Aorta (tissue), 5 donors: ENCODE data around the gene SLC25A25. TPM values are rescaled to one million over a fixed set of nuclear protein-coding genes. Genes with fewer than 3 reads are reported as not detected.
A peak's percentile ranks its signal among the peaks of the same experiment; 100 is the strongest.
"Not testable (repeated sequence)": the region's sequence is repeated elsewhere in the genome, so short reads cannot be mapped to it uniquely, and the experiment has no call there.

Experiments
- ATAC-seq: fragments of 200-7000 bp; cut with Tn5 transposase; one replicate; pipeline ENCODE4 v1.9.1; 2022; ENCODE audit warnings: moderate library complexity; ENCODE audit not compliant: low FRiP score
- DNase-seq, 2 donors: peaks; one replicate each; pipeline ENCODE4 v3.0.0-alpha.2; 2020
- H3K27ac ChIP-seq, 2 donors: one replicate each; pipeline ENCODE4 v1.5.1; 2013; ENCODE audit warnings: low read length in 2 of 2, mild to moderate bottlenecking in 2 of 2, moderate library complexity in 2 of 2, control low read depth in 1 of 2, inconsistent platforms in 1 of 2, low read depth in 1 of 2
- H3K27me3 ChIP-seq, 2 donors: one replicate each; pipeline ENCODE4 v1.6.1; 2013; ENCODE audit warnings: control low read depth in 1 of 2, low read length in 1 of 2, mild to moderate bottlenecking in 1 of 2, moderate library complexity in 1 of 2; ENCODE audit not compliant: insufficient read depth in 2 of 2, control insufficient read depth in 1 of 2
- H3K36me3 ChIP-seq, 2 donors: one replicate each; pipeline ENCODE4 v1.6.1; 2013; ENCODE audit warnings: control low read depth in 1 of 2, low read length in 1 of 2, mild to moderate bottlenecking in 1 of 2; ENCODE audit not compliant: insufficient read depth in 2 of 2, control insufficient read depth in 1 of 2
- H3K4me1 ChIP-seq, 2 donors: one replicate each; pipeline ENCODE4 v1.6.1; 2013; ENCODE audit warnings: low read length in 2 of 2, control low read depth in 1 of 2, mild to moderate bottlenecking in 1 of 2, moderate library complexity in 1 of 2; ENCODE audit not compliant: insufficient read depth in 2 of 2, control insufficient read depth in 1 of 2
- H3K4me3 ChIP-seq, 2 donors: one replicate each; pipeline ENCODE4 v1.5.1; 2013; ENCODE audit warnings: low read length in 2 of 2, control low read depth in 1 of 2, mild to moderate bottlenecking in 1 of 2
- H3K9me3 ChIP-seq: one replicate; pipeline ENCODE4 v1.6.1; 2013; ENCODE audit warnings: mild to moderate bottlenecking, low read length; ENCODE audit not compliant: control insufficient read depth
- WGBS, 2 donors: extraction: QIAGEN DNeasy Blood & Tissue Kit; methylation state at CpG; one replicate each; pipeline ENCODE4 v1.1.7; 2013; 5-methylcytosine and 5-hydroxymethylcytosine counted together
- intact Hi-C, 2 donors: fragments of 100-400 bp; cut with DNase I; formaldehyde crosslinking; loops; one replicate each; pipeline versions ENCODE4 v1.14.2 to v1.15.0; 2022
- polyA plus RNA-seq, 2 donors: library from polyadenylated mRNA; stranded (reverse); fragments of 200-250 nt; gene quantifications; one replicate each; pipeline ENCODE4 v1.2.3, GENCODE V29; 2013
- total RNA-seq, 2 donors: library from RNA; stranded (reverse); fragmentation: NEBNext Ultra II Directional; extraction: Animal tissue kit (Norgen Biotek cat#: 25700); gene quantifications; one replicate each; pipeline ENCODE4 v1.2.1, GENCODE V29; 2021
- donor health status: healthy with polysubstance abuse.
- donor health status: Bipolar disorder and iron deficiency.
- donor health status: DM: no; HTN: no; CAD: no.
- donor health status: DM: no; HTN: no; CAD: no.
- donor health status: DM: yes; HTN: yes; CAD: no.

Gene SLC25A25
- total and polyA plus RNA-seq, 4 donors = 9.8 to 40.9 (median 15.3) TPM

- H3K9me3 ChIP-seq = no peaks in the 10 kb centered on the region
- H3K4me3 ChIP-seq = no peak overlapping the region
- H3K4me1 ChIP-seq = no peaks in the 10 kb centered on the region
- DNase-seq = no peak
- no peak for ATAC-seq
- intact Hi-C loops = no loop called here
- H3K36me3 ChIP-seq = no peaks in the 10 kb centered on the region
- WGBS, 2 donors = 84 to 85% methylated on average over 11 of the region's 11 CpGs
- H3K27ac ChIP-seq = no peak overlapping the region
- no peaks in the 10 kb centered on the region for H3K27me3 ChIP-seq
These were observed 41.1 kb upstream of the SLC25A25 start for GRCh38 chr9:128026773-128027541.

GRCh38 chr9:128027705-128028104 is 40.3 kb upstream of the SLC25A25 start:
- H3K27ac ChIP-seq = no peak overlapping the region
- no peaks in the 10 kb centered on the region for H3K4me1 ChIP-seq
- H3K36me3 ChIP-seq = no peaks in the 10 kb centered on the region
- intact Hi-C loops = no loop called here
- no peaks in the 10 kb centered on the region for H3K27me3 ChIP-seq
- no peak for DNase-seq
- H3K4me3 ChIP-seq = no peak overlapping the region
- 92 to 93% methylated on average over 4 of the region's 4 CpGs for WGBS, 2 donors
- ATAC-seq = no peak
- no peaks in the 10 kb centered on the region for H3K9me3 ChIP-seq

GRCh38 chr9:128033609-128034008 is 34.4 kb upstream of the SLC25A25 start:
- intact Hi-C loops = loop anchor here in 1 of 2 donors (2.0 kb wide), 1 partner anchor 91 kb away; no protein-coding TSS in a partner anchor
- no peaks in the 10 kb centered on the region for H3K36me3 ChIP-seq
- no peaks in the 10 kb centered on the region for H3K9me3 ChIP-seq
- DNase-seq = no peak
- WGBS, 2 donors = 94% methylated on average over 4 of the region's 4 CpGs
- H3K4me3 ChIP-seq = no peak overlapping the region
- H3K27ac ChIP-seq = no peak overlapping the region
- H3K27me3 ChIP-seq = no peaks in the 10 kb centered on the region
- no peaks in the 10 kb centered on the region for H3K4me1 ChIP-seq
- no peak for ATAC-seq

GRCh38 chr9:128034821-128035652 is 33.0 kb upstream of the SLC25A25 start:
- Histone ChIP-seq H3K27ac (no peak overlapping the region), H3K36me3 (no peaks in the 10 kb centered on the region), H3K27me3 (no peaks in the 10 kb centered on the region), H3K4me1 (no peaks in the 10 kb centered on the region), H3K9me3 (no peaks in the 10 kb centered on the region), H3K4me3 (no peak overlapping the region)
- 45 to 49% methylated on average over 8 of the region's 8 CpGs for WGBS, 2 donors
- ATAC-seq (peak; percentile 96), DNase-seq (peak; percentile 74 to 80)
- intact Hi-C loops = loop anchor here (1.0 to 2.0 kb wide), 3 partner anchors 82 to 92 kb away; no protein-coding TSS in a partner anchor

- intact Hi-C loops, DNase-seq, ATAC-seq, H3K4me1 ChIP-seq, H3K4me3 ChIP-seq, H3K36me3 ChIP-seq, H3K9me3 ChIP-seq, H3K27ac ChIP-seq, H3K27me3 ChIP-seq: not testable (repeated sequence)
- WGBS, 2 donors = 68 to 70% methylated on average over 3 of the region's 3 CpGs
These were observed 31.5 kb upstream of the SLC25A25 start for GRCh38 chr9:128036522-128036921.

GRCh38 chr9:128040783-128041182 is 27.2 kb upstream of the SLC25A25 start:
- H3K4me3 ChIP-seq, ATAC-seq, H3K4me1 ChIP-seq, H3K36me3 ChIP-seq, intact Hi-C loops, H3K27me3 ChIP-seq, DNase-seq, H3K27ac ChIP-seq, H3K9me3 ChIP-seq: not testable (repeated sequence)
- 88 to 94% methylated on average over 2 of the region's 3 CpGs for WGBS, 2 donors

- Histone ChIP-seq H3K36me3 (no peaks in the 10 kb centered on the region), H3K27me3 (no peaks in the 10 kb centered on the region), H3K4me1 (no peaks in the 10 kb centered on the region), H3K9me3 (no peaks in the 10 kb centered on the region), H3K27ac (no peak overlapping the region), H3K4me3 (no peak overlapping the region)
- no peak for DNase-seq
- 77 to 80% methylated on average over 7 of the region's 7 CpGs for WGBS, 2 donors
- intact Hi-C loops = no loop called here
- no peak for ATAC-seq
These were observed 26.0 kb upstream of the SLC25A25 start for GRCh38 chr9:128042043-128042442.

GRCh38 chr9:128043467-128043868 is 24.6 kb upstream of the SLC25A25 start:
- Histone ChIP-seq H3K9me3 (no peaks in the 10 kb centered on the region), H3K27me3 (no peaks in the 10 kb centered on the region), H3K36me3 (no peaks in the 10 kb centered on the region), H3K4me1 (no peaks in the 10 kb centered on the region), H3K27ac (no peak overlapping the region), H3K4me3 (no peak overlapping the region)
- WGBS, 2 donors = 48 to 59% methylated on average over 6 to 7 of the region's 7 CpGs
- ATAC-seq (no peak), DNase-seq (no peak)
- intact Hi-C loops = no loop called here
